Prostate gland (tissue), 2 donors: ENCODE results near the gene KCNH3. TPM values are rescaled to one million over a fixed set of nuclear protein-coding genes. Genes with fewer than 3 reads are reported as not detected.
"Not testable (repeated sequence)": the region's sequence is repeated elsewhere in the genome, so short reads cannot be mapped to it uniquely, and the experiment has no call there.

Experiments used
- DNase-seq: peaks from one replicate; pipeline ENCODE4 v3.0.0-alpha.2; 2019; ENCODE audit warnings: low spot score
- H3K27ac ChIP-seq, 2 donors: fragments of 200-600 bp; sonication (generic); 2 replicates each; pipeline ENCODE4 v1.5.1; 2017 to 2019
- H3K27me3 ChIP-seq: fragments of 200-600 bp; sonication (generic); replicated peaks from 2 replicates; pipeline ENCODE4 v1.5.1; 2019; ENCODE audit not compliant: insufficient read depth
- H3K36me3 ChIP-seq, 2 donors: fragments of 200-600 bp; sonication (generic); 1 replicate in 1 of 2; 2 replicates in 1 of 2; pipeline versions ENCODE4 v1.5.1 to v1.8.1; 2017 to 2019
- H3K4me1 ChIP-seq: fragments of 200-600 bp; sonication (generic); replicated peaks from 2 replicates; pipeline ENCODE4 v1.5.1; 2019
- H3K4me3 ChIP-seq, 2 donors: fragments of 200-600 bp; sonication (generic); 2 replicates each; pipeline ENCODE4 v1.5.1; 2017 to 2019
- H3K9me3 ChIP-seq: fragments of 200-600 bp; sonication (generic); 2 replicates; pipeline ENCODE4 v1.5.1; 2017
- POLR2A ChIP-seq: fragments of 450-650 bp; IDR thresholded peaks from one replicate; pipeline ENCODE4 v1.6.1; 2016; ENCODE audit warnings: antibody characterized with exemption, mild to moderate bottlenecking
- POLR2AphosphoS5 ChIP-seq: sonication (generic); formaldehyde crosslinking; IDR thresholded peaks from one replicate; pipeline ENCODE4 v1.6.1; 2017; ENCODE audit warnings: antibody characterized with exemption
- WGBS: methylation state at CpG from one replicate; pipeline ENCODE4 v1.1.5; 2018; 5-methylcytosine and 5-hydroxymethylcytosine counted together
- intact Hi-C: fragments of 100-400 bp; cut with DNase I; formaldehyde crosslinking; loops from one replicate; pipeline ENCODE4 v1.14.2; 2022
- total RNA-seq, 2 donors: library from RNA; depleted of rRNA; stranded (reverse); fragments of >200 nt; gene quantifications; one replicate each; pipeline ENCODE4 v1.1.0, GENCODE V29; 2016
- TF ChIP-seq, protein P1 (sequence below), 4 experiments: fragments of 200-600 bp in 2 of 4; fragments of 450-650 bp in 2 of 4; sonication (generic) in 2 of 4; IDR thresholded peaks; 1 replicate in 3 of 4; 2 replicates in 1 of 4; pipeline ENCODE4 v1.5.1; 2016 to 2019; ENCODE audit warnings: antibody characterized with exemption in 4 of 4, mild to moderate bottlenecking in 2 of 4, moderate library complexity in 2 of 4

KCNH3 gene
- total RNA-seq, 2 donors from 2014 or later, result 1.8 to 2.2 TPM

DNA sequence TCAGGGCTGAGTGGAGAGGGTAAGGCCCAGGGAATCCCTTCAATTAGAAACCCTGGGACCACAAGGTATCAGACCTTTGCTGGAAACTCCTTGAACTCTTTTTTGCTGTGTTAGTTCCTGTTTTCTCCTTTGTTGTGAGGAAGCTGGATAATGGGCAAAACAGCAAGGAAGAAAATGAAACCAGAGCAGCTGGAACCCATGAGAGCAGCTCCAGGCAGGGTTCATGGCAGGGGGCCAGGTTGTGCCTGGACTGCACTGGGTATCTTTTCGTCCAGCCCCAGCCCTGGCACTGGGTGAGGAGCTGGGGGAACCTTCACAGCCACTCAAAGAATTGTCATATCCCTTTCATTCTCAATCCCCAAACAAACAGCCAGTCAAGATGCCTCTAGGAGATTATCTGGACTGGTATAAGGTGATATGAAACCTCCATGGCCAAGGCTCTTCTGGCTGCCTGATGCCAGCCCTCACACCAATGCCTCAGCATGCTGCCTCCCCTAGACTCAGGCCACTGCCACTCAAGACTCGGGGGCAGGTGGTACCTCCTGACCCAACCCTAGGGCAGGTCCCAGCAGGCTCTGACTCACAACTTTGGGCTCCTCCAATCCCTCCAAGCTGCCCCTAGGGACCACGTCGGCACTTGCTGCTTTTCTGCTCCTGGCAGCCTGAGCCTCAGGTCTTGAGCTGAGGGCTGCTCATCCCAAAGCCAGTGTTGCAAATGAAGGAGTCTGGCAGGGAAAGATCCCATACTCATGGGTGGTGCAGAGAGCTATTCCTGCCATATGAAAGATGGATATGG, 50.1 kb downstream of the KCNH3 start:
- WGBS, result 58% methylated on average over 4 of the region's 4 CpGs
- no peaks in the 10 kb centered on the region for H3K36me3 ChIP-seq
- TF ChIP-seq POLR2AphosphoS5 (no peak), POLR2A (no peak)
- TF ChIP-seq, protein P1, sequence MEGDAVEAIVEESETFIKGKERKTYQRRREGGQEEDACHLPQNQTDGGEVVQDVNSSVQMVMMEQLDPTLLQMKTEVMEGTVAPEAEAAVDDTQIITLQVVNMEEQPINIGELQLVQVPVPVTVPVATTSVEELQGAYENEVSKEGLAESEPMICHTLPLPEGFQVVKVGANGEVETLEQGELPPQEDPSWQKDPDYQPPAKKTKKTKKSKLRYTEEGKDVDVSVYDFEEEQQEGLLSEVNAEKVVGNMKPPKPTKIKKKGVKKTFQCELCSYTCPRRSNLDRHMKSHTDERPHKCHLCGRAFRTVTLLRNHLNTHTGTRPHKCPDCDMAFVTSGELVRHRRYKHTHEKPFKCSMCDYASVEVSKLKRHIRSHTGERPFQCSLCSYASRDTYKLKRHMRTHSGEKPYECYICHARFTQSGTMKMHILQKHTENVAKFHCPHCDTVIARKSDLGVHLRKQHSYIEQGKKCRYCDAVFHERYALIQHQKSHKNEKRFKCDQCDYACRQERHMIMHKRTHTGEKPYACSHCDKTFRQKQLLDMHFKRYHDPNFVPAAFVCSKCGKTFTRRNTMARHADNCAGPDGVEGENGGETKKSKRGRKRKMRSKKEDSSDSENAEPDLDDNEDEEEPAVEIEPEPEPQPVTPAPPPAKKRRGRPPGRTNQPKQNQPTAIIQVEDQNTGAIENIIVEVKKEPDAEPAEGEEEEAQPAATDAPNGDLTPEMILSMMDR (IDR thresholded peaks at IDR 0.05), result no peak
- H3K4me1 ChIP-seq, result no peaks in the 10 kb centered on the region
- H3K4me3 ChIP-seq, result no peak overlapping the region
- no peak for DNase-seq
- H3K27me3 ChIP-seq, result no peaks in the 10 kb centered on the region
- intact Hi-C loops, result no loop called here
- H3K27ac ChIP-seq, result no peak overlapping the region
- no peaks in the 10 kb centered on the region for H3K9me3 ChIP-seq

DNA sequence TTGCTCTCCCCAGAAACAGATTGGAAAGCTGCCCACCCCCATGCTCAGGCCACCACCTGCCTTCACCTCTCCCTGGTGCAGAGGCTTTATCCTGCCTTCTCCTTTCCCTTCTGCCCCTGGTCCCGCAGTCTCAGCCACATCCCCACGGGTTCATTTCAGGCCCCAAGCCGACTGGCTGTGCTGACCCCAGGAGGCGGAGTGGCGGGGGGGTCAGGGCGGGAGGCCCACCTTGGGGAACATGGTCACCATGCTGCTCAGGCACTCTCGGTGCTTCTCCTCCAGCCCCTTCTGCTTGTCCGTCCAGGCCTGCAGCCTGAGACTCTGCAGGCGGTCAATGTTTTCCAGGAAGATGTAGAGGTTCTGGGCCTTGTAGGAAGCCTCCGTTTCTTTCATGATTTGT, 59.7 kb downstream of the KCNH3 start:
- H3K4me3 ChIP-seq, result no peak overlapping the region
- no peaks in the 10 kb centered on the region for H3K4me1 ChIP-seq
- no peaks in the 10 kb centered on the region for H3K27me3 ChIP-seq
- intact Hi-C loops, result no loop called here
- TF ChIP-seq POLR2AphosphoS5 (no peak), POLR2A (no peak)
- TF ChIP-seq, protein P1 (IDR thresholded peaks at IDR 0.05), result no peak
- 77% methylated on average over 10 of the region's 10 CpGs for WGBS
- no peak overlapping the region for H3K27ac ChIP-seq
- H3K36me3 ChIP-seq, result no peaks in the 10 kb centered on the region
- DNase-seq, result no peak
- no peaks in the 10 kb centered on the region for H3K9me3 ChIP-seq

GRCh38 chr12:49599961-49600360, 61.1 kb downstream of the KCNH3 start:
- no peaks in the 10 kb centered on the region for H3K4me1 ChIP-seq
- DNase-seq, result no peak
- H3K27ac ChIP-seq, result no peak overlapping the region
- no peaks in the 10 kb centered on the region for H3K9me3 ChIP-seq
- intact Hi-C loops, result no loop called here
- H3K4me3 ChIP-seq, result no peak overlapping the region
- no peak for TF ChIP-seq POLR2AphosphoS5
- no peak for TF ChIP-seq POLR2A
- TF ChIP-seq, protein P1 (IDR thresholded peaks at IDR 0.05), result no peak
- H3K36me3 ChIP-seq, result no peaks in the 10 kb centered on the region
- WGBS, result 95% methylated on average over 8 of the region's 8 CpGs
- no peaks in the 10 kb centered on the region for H3K27me3 ChIP-seq

- intact Hi-C loops, result no loop called here
- Histone ChIP-seq H3K27ac (no peak overlapping the region), H3K36me3 (no peaks in the 10 kb centered on the region), H3K4me3 (no peak overlapping the region), H3K4me1 (no peaks in the 10 kb centered on the region), H3K9me3 (no peaks in the 10 kb centered on the region), H3K27me3 (no peaks in the 10 kb centered on the region)
- TF ChIP-seq POLR2A (no peak), POLR2AphosphoS5 (no peak)
- TF ChIP-seq, protein P1 (IDR thresholded peaks at IDR 0.05), result no peak
- 50% methylated on average over 1 of the region's 1 CpG for WGBS
- no peak for DNase-seq
These were observed 64.9 kb downstream of the KCNH3 start for GRCh38 chr12:49603721-49604120.

GRCh38 chr12:49604856-49605255, 66.0 kb downstream of the KCNH3 start:
- no peak overlapping the region for H3K4me3 ChIP-seq
- no peaks in the 10 kb centered on the region for H3K9me3 ChIP-seq
- H3K27me3 ChIP-seq, result no peaks in the 10 kb centered on the region
- H3K4me1 ChIP-seq, result no peaks in the 10 kb centered on the region
- no peak for DNase-seq
- 40% methylated on average over 5 of the region's 5 CpGs for WGBS
- intact Hi-C loops, result no loop called here
- no peaks in the 10 kb centered on the region for H3K36me3 ChIP-seq
- TF ChIP-seq, protein P1 (IDR thresholded peaks at IDR 0.05), result no peak
- TF ChIP-seq POLR2A (no peak), POLR2AphosphoS5 (no peak)
- no peak overlapping the region for H3K27ac ChIP-seq

GRCh38 chr12:49605539-49605938, 66.7 kb downstream of the KCNH3 start, which contains the start of gene FAM186B:
FAM186B (minus strand) TSS chr12:49605639; CDS start chr12:49605477, 162 bp downstream.
- H3K27ac ChIP-seq, H3K9me3 ChIP-seq, DNase-seq, H3K36me3 ChIP-seq, intact Hi-C loops, H3K4me1 ChIP-seq, H3K4me3 ChIP-seq, H3K27me3 ChIP-seq: not testable (repeated sequence)
- 94% methylated on average over 4 of the region's 4 CpGs for WGBS
